Stimulated activated CD4-positive, alpha-beta T cell treated with anti-CD3 and anti-CD28 coated beads, TNF-alpha, amount 100 ng/mL, for 24 hours (primary cell): ENCODE results near the gene PDS5B.
"Not testable (repeated sequence)": the region's sequence is repeated elsewhere in the genome, so short reads cannot be mapped to it uniquely, and the experiment has no call there.

Source experiments
- DNase-seq, 3 experiments: peaks; one replicate each; pipeline ENCODE4 v3.0.0-alpha.2; 2020; ENCODE audit warnings: low read depth in 3 of 3

The PDS5B gene

GRCh38 chr13:32586080-32586900 lies at the start of gene PDS5B:
PDS5B (plus strand) TSS chr13:32586452; CDS start chr13:32648773, 62,321 bp downstream.
- DNase-seq, result peak; percentile 86 to 93 (median 91)

DNA sequence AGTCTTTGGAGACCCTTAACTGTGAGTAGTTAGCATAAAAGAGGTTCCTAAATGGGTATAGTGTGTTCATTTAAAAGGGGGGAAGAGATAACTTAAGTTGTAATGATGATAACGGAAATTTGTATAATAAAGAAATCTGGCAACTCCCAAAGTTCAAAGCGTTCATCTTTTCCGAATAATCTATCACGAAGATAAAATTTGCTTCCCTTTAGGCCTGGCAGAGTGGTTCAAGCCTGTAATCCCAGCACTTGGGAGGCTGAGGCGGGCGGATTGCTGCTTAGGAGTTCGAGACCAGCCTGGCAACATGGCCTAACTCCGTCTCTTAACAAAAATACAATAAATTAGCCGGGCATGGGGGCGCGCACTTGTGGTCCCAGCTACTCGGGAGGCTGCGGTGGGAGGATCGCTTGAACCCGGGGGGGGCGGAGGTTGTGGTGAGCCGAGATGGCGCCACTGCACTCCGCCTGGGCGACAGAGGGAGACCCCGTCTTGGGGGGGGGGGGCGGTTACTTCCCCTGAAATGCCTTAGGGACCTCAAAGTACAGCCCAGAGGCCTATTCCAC lies 48.6 kb upstream of the PDS5B start:
- peak; percentile 6 to 32 (median 7) for DNase-seq

DNA sequence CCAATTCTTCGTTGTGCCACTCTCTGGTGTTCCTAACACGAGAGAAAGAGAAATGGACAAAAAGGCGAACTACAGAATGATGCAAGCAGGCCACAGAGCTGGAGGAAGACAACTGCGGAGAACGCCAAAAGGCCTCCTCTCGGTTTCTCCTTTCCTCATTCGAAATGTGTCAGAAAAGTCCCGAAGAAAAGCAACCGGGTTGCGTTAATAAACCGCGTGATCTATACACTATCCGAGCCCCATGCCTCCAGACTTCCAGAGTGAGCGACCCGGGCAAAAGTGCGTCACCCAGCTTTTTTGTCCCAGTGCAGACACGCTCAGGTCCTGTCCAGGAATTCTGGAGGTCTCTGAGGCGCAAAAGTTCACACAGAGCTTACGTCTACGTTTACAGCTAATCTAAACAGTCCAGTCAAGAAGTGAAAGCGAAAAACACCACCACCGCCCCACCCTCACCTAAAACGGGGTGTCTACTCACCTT lies 48.1 kb upstream of the PDS5B start:
- peak in 1 of 3 experiments; percentile 2 for DNase-seq

DNA sequence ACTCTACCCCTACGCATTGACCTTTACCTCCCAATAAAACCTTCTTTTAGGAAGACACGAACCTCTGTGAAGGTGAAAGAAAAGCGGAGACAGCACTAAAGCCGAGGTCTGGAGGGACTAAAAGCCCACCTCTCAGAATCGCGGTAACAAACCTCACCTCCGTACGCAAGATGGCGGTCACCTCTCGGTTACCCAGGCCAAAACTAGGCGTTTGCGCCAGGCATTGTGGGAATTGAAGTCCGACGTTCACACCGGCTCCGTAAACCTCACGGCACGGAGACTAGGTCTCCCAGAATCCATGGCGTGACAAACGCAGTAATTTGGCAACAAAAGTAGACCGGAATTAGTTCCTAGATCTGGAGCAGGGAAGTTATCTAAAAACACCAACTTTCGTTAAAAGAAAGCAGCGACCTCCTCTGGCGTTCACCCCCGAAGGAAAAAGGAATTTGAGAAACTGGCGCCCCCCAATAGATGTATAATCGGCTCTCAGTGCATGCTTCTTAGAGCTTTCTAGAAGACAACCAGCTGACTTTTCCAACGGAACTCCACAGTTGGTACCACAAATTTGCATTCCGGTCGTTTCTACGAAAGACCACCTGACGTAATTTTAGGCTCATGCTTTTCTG lies 47.5 kb upstream of the PDS5B start, which contains the start of gene N4BP2L2:
Gene N4BP2L2, minus strand, starts transcription at position 175 of the 626 bp plus-strand sequence. CDS start 1,768 bp downstream, outside the sequence.
- DNase-seq, result peak; percentile 76 to 88 (median 86)

DNA sequence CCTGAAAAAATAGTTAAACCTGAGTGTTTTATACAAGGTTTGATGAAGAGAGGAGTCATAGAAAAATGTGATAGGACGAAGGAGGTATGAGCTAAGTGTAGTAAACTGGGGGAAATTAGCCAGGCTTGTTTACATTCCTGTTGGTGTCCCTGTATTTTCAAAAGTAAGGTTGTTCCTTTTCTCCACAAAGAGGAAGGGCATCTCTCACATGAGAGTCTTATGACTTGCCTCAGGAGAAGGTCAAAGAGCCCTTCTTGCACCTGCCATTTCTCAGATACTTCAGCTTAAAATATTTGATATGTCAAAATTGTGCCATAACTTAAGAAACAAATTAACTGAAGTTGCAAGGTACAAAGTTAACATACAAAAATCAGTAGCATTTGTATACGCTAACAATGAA lies 44.0 kb upstream of the PDS5B start:
- no peak for DNase-seq

DNA sequence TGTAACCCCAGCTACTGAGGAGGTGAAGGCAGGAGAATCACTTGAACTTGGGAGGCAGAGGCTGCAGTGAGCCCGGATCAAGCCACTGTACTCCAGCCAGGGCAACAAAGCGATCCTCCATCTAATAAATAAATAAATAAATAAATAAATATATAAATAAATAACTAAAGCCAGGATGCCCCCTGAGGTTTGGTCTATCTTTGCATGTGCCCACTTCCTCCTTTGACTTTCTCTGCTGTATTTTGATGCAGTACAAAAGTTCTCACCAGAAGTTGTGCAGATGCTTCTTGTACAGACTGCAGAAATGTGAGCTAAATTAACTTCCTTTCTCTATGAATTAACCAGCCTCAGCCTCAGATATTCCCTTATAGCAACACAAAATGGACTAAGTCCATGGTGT lies 41.2 kb upstream of the PDS5B start:
- no peak for DNase-seq

DNA sequence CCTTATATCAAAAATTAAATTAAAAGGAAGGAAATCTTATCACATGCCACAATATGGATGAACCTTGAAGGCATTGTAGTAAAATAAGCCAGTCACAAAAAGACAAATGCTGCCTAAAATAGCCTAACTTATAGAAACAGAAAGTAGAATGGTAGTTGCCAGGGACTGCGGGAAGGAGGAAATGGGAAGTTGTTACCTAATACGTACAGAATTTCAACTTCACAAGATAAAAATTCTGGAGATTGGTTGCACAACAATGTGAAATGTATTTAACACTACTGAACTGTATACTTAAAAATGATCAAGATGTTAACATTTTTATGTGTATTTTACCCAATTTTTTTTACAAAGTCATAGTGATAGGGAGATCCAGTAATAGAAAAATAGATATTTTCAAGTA lies 37.4 kb upstream of the PDS5B start:
- no peak for DNase-seq

DNA sequence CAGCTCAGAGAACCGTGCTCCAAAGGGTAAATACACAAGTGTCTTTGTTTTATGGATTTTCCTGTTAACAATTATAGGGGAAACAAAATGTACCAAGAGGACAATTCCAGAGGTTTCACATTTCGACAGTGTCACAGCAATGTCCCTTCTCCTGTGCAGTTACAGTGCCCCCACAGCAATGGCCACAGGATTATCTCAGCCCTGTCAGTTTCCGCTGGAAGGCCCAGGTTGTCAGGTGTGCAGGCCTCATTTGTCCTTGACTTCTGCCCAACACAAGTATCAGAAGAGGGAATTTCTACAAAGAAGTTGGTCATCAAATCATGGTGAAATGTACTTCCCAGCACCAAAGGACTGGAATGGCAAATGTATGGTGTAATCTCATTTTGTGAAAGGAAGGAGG lies 36.5 kb upstream of the PDS5B start:
- no peak for DNase-seq

DNA sequence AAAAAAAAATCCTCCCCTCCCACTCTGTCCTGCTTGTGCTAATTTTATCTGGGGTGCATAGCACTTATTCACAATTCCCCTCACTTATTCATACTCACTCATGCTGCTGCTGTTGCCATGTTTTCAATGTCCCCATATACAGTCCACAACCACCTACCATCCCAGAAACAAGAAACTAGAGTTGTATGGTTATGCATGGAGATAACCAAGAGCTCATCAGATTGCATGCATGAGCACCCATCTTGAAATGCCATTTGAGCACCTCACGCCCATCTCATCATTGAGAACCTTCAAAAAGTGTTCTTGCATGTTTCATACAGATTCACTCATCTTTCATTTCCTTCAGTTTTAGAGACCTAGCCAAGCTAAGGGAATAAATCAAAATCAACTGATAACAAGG lies 32.5 kb upstream of the PDS5B start:
- DNase-seq, result no peak

DNA sequence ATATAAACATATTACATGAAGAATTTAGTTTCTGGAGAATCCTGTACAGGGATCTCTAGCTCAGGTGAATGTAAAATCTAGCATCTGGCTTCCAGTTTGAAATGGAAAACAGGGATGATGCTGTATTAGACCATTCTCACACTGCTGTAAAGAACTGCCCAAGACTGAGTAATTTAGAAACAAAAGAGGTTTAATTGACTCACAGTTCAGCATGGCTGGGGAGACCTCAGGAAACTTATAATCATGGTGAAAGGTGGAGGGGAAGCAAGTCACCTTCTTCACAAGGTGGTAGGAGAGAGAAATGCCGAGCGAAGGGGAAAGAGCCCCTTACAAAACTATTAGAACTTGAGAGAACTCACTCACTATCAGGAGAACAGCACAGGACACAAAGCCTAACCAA lies 30.6 kb upstream of the PDS5B start:
- no peak for DNase-seq

DNA sequence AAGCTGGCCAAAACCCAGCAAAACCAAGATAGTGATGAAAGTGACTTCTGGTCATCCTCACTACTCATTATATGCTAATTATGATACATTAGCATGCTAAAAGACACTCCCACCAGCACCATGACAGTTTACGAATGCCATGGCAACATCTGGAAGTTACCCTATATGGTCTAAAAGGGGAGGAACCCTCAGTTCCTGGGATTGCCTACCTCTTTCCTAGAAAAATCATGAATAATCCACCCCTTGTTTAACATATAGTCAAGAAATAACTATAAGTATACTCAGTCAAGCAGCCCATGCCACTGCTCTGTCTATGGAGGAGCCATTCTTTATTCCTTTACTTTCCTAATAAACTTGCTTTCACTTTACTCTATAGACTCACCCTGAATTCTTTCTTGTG lies 25.4 kb upstream of the PDS5B start:
- DNase-seq, result not testable (repeated sequence)

- DNase-seq, result not testable (repeated sequence)
Observed at GRCh38 chr13:32575687-32576086, 10.6 kb upstream of the PDS5B start.

- no peak for DNase-seq
Observed at GRCh38 chr13:32577032-32577431, 9.2 kb upstream of the PDS5B start.

DNA sequence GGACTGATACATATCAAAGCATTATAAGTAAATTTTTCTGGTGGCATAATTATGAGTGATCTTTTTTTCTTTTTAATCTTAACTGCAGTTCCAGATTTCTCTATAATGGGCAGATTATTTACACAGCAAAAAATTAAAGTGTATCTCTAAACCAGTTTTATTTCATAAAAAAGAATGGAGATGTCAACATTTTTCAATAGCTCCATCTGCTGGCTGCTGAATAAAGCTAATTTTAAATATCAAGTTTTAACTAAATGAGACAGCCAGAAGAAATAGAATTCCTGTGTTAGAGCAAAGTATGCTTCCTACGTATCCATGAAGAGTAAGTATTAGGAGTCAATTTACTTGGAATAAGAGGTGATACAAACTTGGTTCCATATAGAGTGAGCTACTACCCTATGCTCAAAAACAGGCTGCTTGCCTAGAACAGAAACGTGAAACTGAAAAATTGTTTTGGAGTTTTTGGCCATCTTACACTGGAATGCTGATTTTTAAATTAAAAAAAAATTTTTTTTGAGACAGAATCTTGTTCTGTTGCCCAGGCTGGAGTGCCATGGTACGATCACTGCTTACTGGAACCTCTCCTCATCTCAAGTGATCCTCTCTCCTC lies 5.0 kb upstream of the PDS5B start:
- DNase-seq, result no peak

DNA sequence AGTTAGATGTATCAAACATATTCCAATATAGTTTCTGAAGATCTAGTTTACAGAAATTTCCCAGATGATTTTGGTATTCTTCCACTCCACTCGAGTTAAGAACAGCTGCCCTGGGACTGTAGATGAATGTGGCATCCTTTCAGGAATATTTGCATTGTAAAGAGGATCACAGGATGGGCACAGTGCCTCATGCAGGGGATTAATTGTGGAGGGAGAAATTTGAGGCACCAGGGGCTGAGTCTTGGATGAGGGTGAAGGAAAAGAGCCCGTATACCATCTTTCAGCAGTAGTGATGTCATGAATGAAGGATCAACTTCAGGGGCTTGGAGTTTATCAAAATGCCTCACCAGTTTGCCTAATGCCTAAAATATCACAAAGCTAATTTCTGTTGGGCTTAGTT lies 4.0 kb upstream of the PDS5B start:
- no peak for DNase-seq

DNA sequence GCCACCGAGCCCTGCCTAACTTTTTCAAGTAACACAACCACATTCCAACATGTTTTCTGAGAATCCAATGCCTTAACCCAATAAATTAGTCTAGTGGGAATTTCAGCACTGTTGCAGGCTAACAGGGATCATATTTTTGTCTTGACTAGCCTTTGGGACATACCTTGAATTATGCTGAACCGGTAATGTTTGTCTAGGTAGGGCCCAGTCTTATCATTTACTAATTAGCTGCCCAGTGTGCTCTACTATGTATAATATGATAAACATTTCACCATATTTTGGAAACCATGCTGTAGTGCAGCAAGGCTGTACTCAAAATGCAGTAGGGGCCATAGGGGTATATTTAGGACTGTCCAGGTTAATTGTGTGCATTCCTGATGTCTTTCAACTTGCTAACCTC lies 3.3 kb upstream of the PDS5B start:
- DNase-seq, result no peak

GRCh38 chr13:32585550-32586079 lies 637 bp upstream of the PDS5B start:
- no peak for DNase-seq

DNA sequence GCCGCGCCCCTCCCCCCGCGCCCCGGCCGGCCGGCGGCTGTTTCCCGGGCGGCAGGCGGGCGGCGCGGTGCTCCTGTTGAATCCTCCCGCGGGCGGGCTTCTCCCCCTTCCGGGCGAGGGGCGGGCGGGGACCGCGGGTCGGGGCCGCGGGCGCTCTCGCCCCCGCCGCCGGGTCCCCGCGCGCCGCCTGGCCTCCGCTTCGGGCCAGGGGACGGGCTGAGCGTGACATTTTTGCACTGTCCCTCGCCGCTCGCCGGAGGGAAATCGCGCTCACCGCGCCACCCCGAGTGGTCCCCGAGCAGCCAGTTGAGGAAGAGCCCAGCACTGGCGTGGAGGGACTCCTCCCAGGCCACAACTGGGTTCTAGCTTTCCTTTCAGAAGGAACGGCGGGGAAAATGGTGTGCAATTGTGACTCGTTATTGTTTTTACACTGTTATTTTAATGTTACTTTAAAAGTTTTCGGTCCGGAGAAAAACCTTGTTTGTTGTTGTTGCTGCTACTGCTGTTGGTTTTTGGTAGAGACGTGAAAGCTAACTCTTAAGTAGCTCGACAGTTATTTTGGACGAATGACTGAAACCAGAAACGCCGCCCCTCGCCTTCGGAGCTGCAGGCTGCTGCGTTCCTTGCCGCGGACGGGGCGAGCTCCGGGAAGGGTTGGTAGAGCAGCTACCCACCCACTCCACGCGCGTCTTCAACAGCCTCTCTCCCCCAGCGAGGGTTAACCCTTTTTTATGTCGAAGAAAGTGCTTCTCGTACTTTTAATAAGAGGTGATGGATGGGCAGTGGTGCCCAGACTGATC lies 959 bp downstream of the PDS5B start:
- peak in 2 of 3 experiments; percentile 16 to 59 for DNase-seq

DNA sequence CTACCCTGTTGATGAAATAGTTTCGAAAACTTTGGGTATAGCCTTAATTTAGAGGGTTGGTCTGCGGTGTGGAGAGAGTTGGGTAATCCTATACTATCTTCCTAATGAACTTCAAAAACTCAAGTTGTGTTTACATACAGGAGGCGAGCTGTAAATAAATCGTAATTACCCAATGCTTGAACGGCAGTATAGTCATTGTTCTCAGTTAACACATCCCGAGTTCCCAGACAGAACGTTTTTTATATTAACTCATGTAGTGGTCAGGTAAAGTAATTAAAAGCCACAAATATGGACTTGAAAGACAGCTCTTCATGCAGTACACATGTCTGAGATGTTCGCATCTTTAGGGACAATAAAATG lies 1.5 kb downstream of the PDS5B start:
- DNase-seq, result no peak

DNA sequence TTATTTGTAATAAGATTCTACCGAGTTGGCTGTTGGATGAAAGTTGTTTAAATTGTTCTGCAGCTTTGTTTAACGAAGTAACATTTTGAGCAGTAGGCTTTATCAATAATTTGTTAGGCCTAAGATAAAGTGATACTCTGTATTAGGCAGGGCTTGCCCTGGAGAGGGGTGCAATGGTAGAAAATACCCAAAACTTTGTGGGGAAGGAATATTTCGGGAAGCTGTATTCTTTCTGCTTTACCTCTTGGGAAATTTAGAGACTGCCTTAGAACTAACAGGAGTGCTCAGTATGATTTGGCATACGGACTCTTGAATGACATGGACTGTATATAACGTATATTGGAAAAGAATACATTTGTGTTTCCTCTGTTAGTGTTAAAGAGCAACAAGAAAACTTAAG lies 2.5 kb downstream of the PDS5B start:
- DNase-seq, result no peak

DNA sequence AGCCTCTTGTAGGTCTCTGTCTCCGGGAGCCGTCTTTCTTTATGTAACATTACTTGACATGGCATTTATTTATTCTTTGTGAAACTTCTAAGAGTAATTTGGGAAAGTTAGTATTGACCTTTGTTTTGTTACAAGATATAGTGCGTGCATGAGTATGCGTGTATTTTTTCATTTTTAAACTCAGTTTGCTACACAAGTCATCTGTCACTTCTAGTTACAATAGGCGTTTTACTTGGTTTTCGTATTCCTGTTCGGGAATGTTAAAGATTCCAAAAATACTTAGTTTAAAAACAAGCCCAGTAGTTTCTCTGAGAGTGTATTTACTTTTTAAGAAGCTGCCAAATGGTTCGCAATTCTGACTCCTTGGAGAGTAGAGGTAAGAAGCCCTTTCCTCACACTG lies 3.2 kb downstream of the PDS5B start:
- no peak for DNase-seq
